Activated CD8-positive, alpha-beta T cell treated with anti-CD3 and anti-CD28 coated beads for 36 hours (primary cell): Measurements from ENCODE around the gene HAUS8. TPM values are rescaled to one million over a fixed set of nuclear protein-coding genes. Genes with fewer than 3 reads are reported as not detected.
A peak's percentile ranks its signal among the peaks of the same experiment; 100 is the strongest.
"Not testable (repeated sequence)": the region's sequence is repeated elsewhere in the genome, so short reads cannot be mapped to it uniquely, and the experiment has no call there.

Experiments used
- ATAC-seq: fragments of 200-7000 bp; cut with Tn5 transposase; one replicate; pipeline ENCODE4 v1.10.0; 2021; ENCODE audit warnings: mild to moderate bottlenecking, moderate library complexity
- CTCF ChIA-PET: fragments of 350-600 bp; sonication (Branson Sonifier 250); formaldehyde crosslinking; loops from one replicate; lab custom pipeline; 2021; ENCODE audit warnings: antibody characterized with exemption; lab: Charles Lee
- POLR2A ChIA-PET: fragments of 350-600 bp; sonication (Branson Sonifier 250); formaldehyde crosslinking; loops from one replicate; lab custom pipeline; 2021; ENCODE audit warnings: antibody characterized with exemption; lab: Charles Lee
- DNase-seq: peaks from one replicate; pipeline ENCODE4 v3.0.0-alpha.2; 2020
- H3K27ac Mint-ChIP-seq: one replicate; pipeline ENCODE4 v1.8.0; 2021; ENCODE audit warnings: mild to moderate bottlenecking, mixed read lengths
- H3K27me3 Mint-ChIP-seq: one replicate; pipeline ENCODE4 v1.8.0; 2021; ENCODE audit warnings: mixed read lengths
- H3K36me3 Mint-ChIP-seq: one replicate; pipeline ENCODE4 v1.8.0; 2021; ENCODE audit warnings: low read depth, mixed read lengths
- H3K4me1 Mint-ChIP-seq: one replicate; pipeline ENCODE4 v1.8.0; 2021; ENCODE audit warnings: low read depth, mixed read lengths
- H3K4me3 Mint-ChIP-seq: one replicate; pipeline ENCODE4 v1.8.0; 2021; ENCODE audit warnings: mild to moderate bottlenecking, moderate library complexity, mixed read lengths
- H3K9me3 Mint-ChIP-seq: one replicate; pipeline ENCODE4 v1.8.0; 2021; ENCODE audit warnings: mixed read lengths
- CTCF ChIP-seq: fragments of 200-600 bp; IDR thresholded peaks from one replicate; pipeline ENCODE4 v1.8.0; 2022; ENCODE audit warnings: antibody characterized with exemption, mild to moderate bottlenecking
- intact Hi-C: fragments of 100-400 bp; cut with micrococcal nuclease; formaldehyde crosslinking; loops from one replicate; pipeline ENCODE4 v1.10.0; 2022
- total RNA-seq, 2 experiments: library from RNA; stranded (reverse); gene quantifications; one replicate each; pipeline ENCODE4 v1.2.3, GENCODE V29; 2021

HAUS8 gene
- total RNA-seq, 2 experiments from 2014 or later, result 40.7 to 41.9 TPM

DNA sequence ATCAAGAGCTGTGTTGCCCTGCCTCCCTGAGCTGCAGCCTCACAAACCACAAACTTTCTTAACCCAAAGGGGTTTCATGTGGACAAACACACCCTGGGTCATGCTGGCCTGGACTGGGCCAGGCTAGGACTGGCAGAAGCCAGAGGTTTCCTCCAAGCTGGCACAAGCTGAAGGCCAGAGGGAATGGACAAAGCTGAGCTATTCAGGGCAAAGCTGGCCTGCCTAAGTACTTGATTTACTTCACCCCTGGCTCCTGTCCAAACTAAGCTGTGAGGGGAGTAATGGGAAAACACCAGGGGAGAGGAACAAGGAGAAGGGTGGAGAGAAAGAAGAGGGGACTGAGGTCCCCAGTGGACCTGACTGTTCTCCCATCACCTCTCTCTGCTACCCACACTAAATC is 54.9 kb downstream of the HAUS8 start:
- DNase-seq (no peak), ATAC-seq (no peak)
- peaks cover 17% of the 10 kb centered on the region for H3K27me3 Mint-ChIP-seq
- H3K4me1 Mint-ChIP-seq, result no peaks in the 10 kb centered on the region
- ChIA-PET POLR2A (no interaction called here), CTCF (no interaction called here)
- H3K4me3 Mint-ChIP-seq, result no peak overlapping the region
- no peak overlapping the region for H3K27ac Mint-ChIP-seq
- TF ChIP-seq CTCF, result no peak
- intact Hi-C loops, result no loop called here
- H3K36me3 Mint-ChIP-seq, result peaks cover 2% of the 10 kb centered on the region
- peaks cover 15% of the 10 kb centered on the region for H3K9me3 Mint-ChIP-seq

DNA sequence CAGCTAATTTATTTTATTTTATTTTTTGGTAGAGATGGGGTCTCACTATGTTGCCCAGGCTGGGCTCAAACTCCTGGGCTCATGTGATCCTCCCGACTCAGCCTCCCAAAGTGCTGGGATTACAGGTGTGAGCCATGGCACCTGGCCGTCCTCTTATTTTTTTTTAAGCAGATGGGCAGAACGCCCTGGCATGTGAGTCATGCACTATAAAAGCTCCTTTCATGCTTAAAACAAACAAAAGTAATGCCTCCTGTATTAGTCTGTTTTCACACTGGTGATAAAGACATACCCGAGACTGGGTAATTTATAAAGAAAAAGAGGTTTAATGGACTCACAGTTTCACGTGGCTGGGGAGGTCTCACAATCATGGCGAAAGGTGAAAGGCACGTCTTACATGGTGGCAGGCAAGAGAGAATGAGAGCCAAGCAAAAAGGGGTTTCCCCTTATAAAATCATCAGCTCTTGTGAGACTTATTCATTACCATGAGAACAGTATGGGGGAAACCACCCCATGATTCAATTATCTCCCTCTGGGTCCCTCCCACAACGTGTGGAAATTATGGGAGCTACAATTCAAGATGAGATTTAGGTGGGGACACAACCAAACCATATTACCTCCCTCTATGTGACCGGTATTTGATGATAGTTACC is 60.9 kb downstream of the HAUS8 start:
- ATAC-seq, CTCF ChIA-PET, H3K9me3 Mint-ChIP-seq, POLR2A ChIA-PET, H3K36me3 Mint-ChIP-seq, H3K27ac Mint-ChIP-seq, H3K4me1 Mint-ChIP-seq, H3K4me3 Mint-ChIP-seq, intact Hi-C loops: not testable (repeated sequence)
- DNase-seq, result peak; percentile 4
- peaks cover 11% of the 10 kb centered on the region for H3K27me3 Mint-ChIP-seq

- Mint-ChIP-seq H3K4me1 (peaks cover 4% of the 10 kb centered on the region), H3K27me3 (peaks cover 9% of the 10 kb centered on the region), H3K27ac (no peak overlapping the region), H3K36me3 (no peaks in the 10 kb centered on the region), H3K4me3 (no peak overlapping the region), H3K9me3 (peaks cover 4% of the 10 kb centered on the region)
- no peak for DNase-seq
- TF ChIP-seq CTCF, result no peak
- intact Hi-C loops, result no loop called here
- ChIA-PET CTCF (no interaction called here), POLR2A (no interaction called here)
- no peak for ATAC-seq
These were observed 63.8 kb downstream of the HAUS8 start for GRCh38 chr19:17011485-17011884.

DNA sequence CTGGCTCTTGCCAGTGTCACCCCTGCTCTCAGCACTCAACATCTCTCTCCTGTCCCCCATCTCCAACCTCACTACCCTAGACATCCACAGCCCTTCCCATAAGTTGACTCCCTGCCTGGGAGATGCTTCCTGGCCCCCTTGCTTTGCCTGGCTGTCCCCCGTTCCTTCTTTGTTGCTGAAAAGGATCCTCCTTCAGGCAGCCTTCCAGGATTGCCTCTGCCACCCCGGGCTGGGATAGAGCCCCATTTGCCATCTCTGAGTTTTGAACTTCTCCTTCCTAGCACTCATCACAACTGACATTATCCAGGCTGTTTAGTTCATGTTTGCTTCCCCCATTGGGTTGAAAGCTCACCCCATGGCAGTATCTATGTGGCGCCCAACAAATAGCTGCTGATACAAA is 68.7 kb downstream of the HAUS8 start:
- no peak for DNase-seq
- Mint-ChIP-seq H3K9me3 (no peaks in the 10 kb centered on the region), H3K4me1 (no peaks in the 10 kb centered on the region), H3K27me3 (peaks cover 3% of the 10 kb centered on the region), H3K36me3 (no peaks in the 10 kb centered on the region), H3K27ac (no peak overlapping the region), H3K4me3 (no peak overlapping the region)
- CTCF ChIA-PET, result no interaction called here
- POLR2A ChIA-PET, result interaction anchor here (0.6 kb wide), 1 partner anchor 635 kb away, joined by 6 read pairs; no protein-coding TSS in a partner anchor
- intact Hi-C loops, result no loop called here
- no peak for TF ChIP-seq CTCF
- no peak for ATAC-seq

DNA sequence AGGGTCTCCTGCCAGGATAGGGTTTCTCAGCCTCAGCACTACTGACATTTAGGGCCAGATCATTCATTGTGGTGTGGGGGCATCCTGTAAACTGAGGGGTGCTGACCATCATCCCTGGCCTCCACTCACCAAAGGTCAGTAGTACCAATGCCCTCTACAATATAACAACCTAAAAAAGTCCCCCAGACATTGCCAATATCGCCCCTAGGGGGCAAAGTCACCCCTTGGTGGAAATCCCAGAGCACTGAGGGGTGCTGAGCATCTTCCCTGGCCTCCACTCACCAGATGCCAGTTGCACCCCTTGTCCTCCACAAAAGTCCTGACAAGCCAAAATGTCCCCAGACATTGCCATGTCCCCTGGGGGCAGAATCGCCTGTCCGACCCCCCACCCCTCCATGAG is 70.3 kb downstream of the HAUS8 start:
- ATAC-seq (no peak), DNase-seq (no peak)
- H3K36me3 Mint-ChIP-seq, result no peaks in the 10 kb centered on the region
- ChIA-PET CTCF (no interaction called here), POLR2A (no interaction called here)
- no peak for TF ChIP-seq CTCF
- H3K27me3 Mint-ChIP-seq, result peaks cover 3% of the 10 kb centered on the region
- no peak overlapping the region for H3K4me3 Mint-ChIP-seq
- H3K9me3 Mint-ChIP-seq, result no peaks in the 10 kb centered on the region
- no peak overlapping the region for H3K27ac Mint-ChIP-seq
- no peaks in the 10 kb centered on the region for H3K4me1 Mint-ChIP-seq
- intact Hi-C loops, result no loop called here
